DND-41 (cell line): ENCODE measurements around the gene DQX1.
"Not testable (repeated sequence)": the region's sequence is repeated elsewhere in the genome, so short reads cannot be mapped to it uniquely, and the experiment has no call there.

Experiments
- ATAC-seq: fragments of 200-7000 bp; cut with Tn5 transposase; 3 replicates; pipeline ENCODE4 v1.9.1; 2021; ENCODE audit warnings: low read depth; ENCODE audit not compliant: insufficient read depth
- DNase-seq: peaks from one replicate; pipeline ENCODE4 v3.0.0-alpha.2; 2020
- H2AFZ ChIP-seq: 2 replicates; pipeline ENCODE4 v1.6.0; 2012; ENCODE audit warnings: low read depth, low read length
- H3K27ac ChIP-seq: 2 replicates; pipeline ENCODE4 v1.5.1; 2012; ENCODE audit warnings: low read length, inconsistent platforms
- H3K27me3 ChIP-seq: fragments of 200-600 bp; sonication (generic); 2 replicates; pipeline ENCODE4 v1.6.0; 2012; ENCODE audit warnings: low read length, mild to moderate bottlenecking, inconsistent platforms; ENCODE audit not compliant: insufficient read depth, poor library complexity
- H3K36me3 ChIP-seq: 2 replicates; pipeline ENCODE4 v1.5.1; 2012; ENCODE audit warnings: low read length, inconsistent platforms; ENCODE audit not compliant: insufficient read depth
- H3K4me1 ChIP-seq: 2 replicates; pipeline ENCODE4 v1.5.1; 2012; ENCODE audit warnings: mild to moderate bottlenecking, low read length; ENCODE audit not compliant: insufficient read depth
- H3K4me2 ChIP-seq: 2 replicates; pipeline ENCODE4 v1.6.0; 2012; ENCODE audit warnings: mild to moderate bottlenecking, moderate library complexity, low read length, inconsistent platforms; ENCODE audit not compliant: insufficient read depth
- H3K4me3 ChIP-seq, 2 experiments: fragments of 200-600 bp in 1 of 2; shearing (Covaris generic) in 1 of 2; 2 replicates each; pipeline ENCODE4 v1.5.1; 2012 to 2016; ENCODE audit warnings: inconsistent platforms in 2 of 2, low read length in 2 of 2, mild to moderate bottlenecking in 2 of 2, low read depth in 1 of 2, moderate library complexity in 1 of 2
- H3K79me2 ChIP-seq: 2 replicates; pipeline ENCODE4 v1.6.0; 2012; ENCODE audit warnings: low read length, inconsistent platforms; ENCODE audit not compliant: insufficient read depth
- H3K9ac ChIP-seq: 2 replicates; pipeline ENCODE4 v1.6.0; 2012; ENCODE audit warnings: low read depth, mild to moderate bottlenecking, inconsistent platforms, low read length, moderate library complexity
- H3K9me3 ChIP-seq: 2 replicates; pipeline ENCODE4 v1.5.1; 2012; ENCODE audit warnings: low read length, moderate library complexity, mild to moderate bottlenecking, inconsistent platforms; ENCODE audit not compliant: insufficient read depth, severe bottlenecking
- H4K20me1 ChIP-seq: 2 replicates; pipeline ENCODE4 v1.6.0; 2012; ENCODE audit warnings: low read length; ENCODE audit not compliant: insufficient read depth
- CTCF ChIP-seq: IDR thresholded peaks from 2 replicates; pipeline ENCODE4 v1.5.1; 2012; ENCODE audit warnings: borderline replicate concordance, low read length, moderate library complexity, mild to moderate bottlenecking; ENCODE audit not compliant: poor library complexity, severe bottlenecking; ENCODE audit errors: extremely low read depth
- EZH2 ChIP-seq: IDR thresholded peaks from 3 replicates; pipeline ENCODE4 v1.6.1; 2012; ENCODE audit warnings: borderline replicate concordance, low read depth, mild to moderate bottlenecking, moderate library complexity, low read length, inconsistent platforms; ENCODE audit not compliant: severe bottlenecking

The DQX1 gene

GRCh38 chr2:74472086-74472944 lies 53.7 kb downstream of the DQX1 start, which contains the start of gene MRPL53:
Gene MRPL53 (minus strand): TSS chr2:74472680. CDS start chr2:74472660, 20 bp downstream.
- Histone ChIP-seq H3K79me2 (peaks cover 24% of the 10 kb centered on the region), H3K9ac (peak within 1 kb of the TSS; percentile 94), H3K4me2 (peak within 1 kb of the TSS; percentile 83), H3K9me3 (no peaks in the 10 kb centered on the region), H3K4me3 (peak within 1 kb of the TSS; percentile 86 to 92), H2AFZ (peak within 1 kb of the TSS; percentile 97), H3K27ac (peak within 1 kb of the TSS; percentile 95), H3K36me3 (peaks cover 42% of the 10 kb centered on the region), H3K4me1 (peaks cover 39% of the 10 kb centered on the region), H4K20me1 (no peaks in the 10 kb centered on the region), H3K27me3 (no peaks in the 10 kb centered on the region)
- TF ChIP-seq EZH2, result no peak
- peak; percentile 39 for TF ChIP-seq CTCF
- DNase-seq (peak; percentile 95), ATAC-seq (peak; percentile 92)

- Histone ChIP-seq H4K20me1 (no peaks in the 10 kb centered on the region), H3K79me2 (peaks cover 24% of the 10 kb centered on the region), H3K4me3 (peak overlapping the region; percentile 86 to 92), H3K9ac (peak overlapping the region; percentile 94), H3K4me2 (peak overlapping the region; percentile 83), H3K27ac (peak overlapping the region; percentile 95), H3K4me1 (peaks cover 39% of the 10 kb centered on the region), H3K36me3 (peaks cover 34% of the 10 kb centered on the region), H3K27me3 (no peaks in the 10 kb centered on the region), H3K9me3 (no peaks in the 10 kb centered on the region), H2AFZ (peak overlapping the region; percentile 97)
- ATAC-seq, result no peak
- no peak for DNase-seq
- TF ChIP-seq EZH2 (no peak), CTCF (no peak)
Observed at GRCh38 chr2:74471332-74472065, 54.5 kb downstream of the DQX1 start.

- not testable (repeated sequence) for H3K27ac ChIP-seq, H3K4me3 ChIP-seq, H4K20me1 ChIP-seq, H3K9me3 ChIP-seq, H2AFZ ChIP-seq, H3K27me3 ChIP-seq, DNase-seq, ATAC-seq
- Histone ChIP-seq H3K79me2 (peaks cover 29% of the 10 kb centered on the region), H3K4me2 (peak overlapping the region; percentile 83; the same call in 1 of the 2 replicates), H3K36me3 (peaks cover 31% of the 10 kb centered on the region), H3K4me1 (peaks cover 44% of the 10 kb centered on the region), H3K9ac (peak overlapping the region; percentile 94; the same call in 1 of the 2 replicates)
Observed at GRCh38 chr2:74470742-74471141, 55.3 kb downstream of the DQX1 start.
